Activated CD8-positive, alpha-beta T cell treated with anti-CD3 and anti-CD28 coated beads, Interleukin-2, amount 10 ng/mL, durations not matched to agents 7 days and 5 days (primary cell): ENCODE measurements around the gene BAHD1. TPM values are rescaled to one million over a fixed set of nuclear protein-coding genes. Genes with fewer than 3 reads are reported as not detected.

Experiments
- ATAC-seq: fragments of 150-1000 bp; cut with Tn5 transposase; one replicate; pipeline ENCODE4 v1.10.0; 2021; ENCODE audit warnings: moderate library complexity
- CTCF ChIA-PET: fragments of 350-600 bp; sonication (Branson Sonifier 250); formaldehyde crosslinking; loops from one replicate; lab custom pipeline; 2021; ENCODE audit warnings: antibody characterized with exemption; lab: Charles Lee
- POLR2A ChIA-PET: fragments of 350-600 bp; sonication (Branson Sonifier 250); formaldehyde crosslinking; loops from one replicate; lab custom pipeline; 2021; ENCODE audit warnings: antibody characterized with exemption; lab: Charles Lee
- DNase-seq: peaks from one replicate; pipeline ENCODE4 v3.0.0-alpha.2; 2020
- H3K27ac Mint-ChIP-seq: one replicate; pipeline ENCODE4 v1.8.0; 2021; ENCODE audit warnings: mild to moderate bottlenecking, mixed read lengths
- H3K27me3 Mint-ChIP-seq: one replicate; pipeline ENCODE4 v1.8.0; 2021; ENCODE audit warnings: low read depth, mixed read lengths
- H3K36me3 Mint-ChIP-seq: one replicate; pipeline ENCODE4 v1.8.0; 2021; ENCODE audit warnings: low read depth, mixed read lengths
- H3K4me1 Mint-ChIP-seq: one replicate; pipeline ENCODE4 v1.8.0; 2021; ENCODE audit warnings: low read depth, mixed read lengths
- H3K4me3 Mint-ChIP-seq: one replicate; pipeline ENCODE4 v1.8.0; 2021; ENCODE audit warnings: mild to moderate bottlenecking, mixed read lengths
- H3K9me3 Mint-ChIP-seq: one replicate; pipeline ENCODE4 v1.8.0; 2022; ENCODE audit warnings: mixed read lengths; ENCODE audit not compliant: insufficient read depth
- total RNA-seq, 2 experiments: library from RNA; stranded (reverse); gene quantifications; one replicate each; pipeline ENCODE4 v1.2.3, GENCODE V29; 2021

Gene BAHD1
- total RNA-seq, 2 experiments from 2014 or later = 25.7 to 26.3 TPM

DNA sequence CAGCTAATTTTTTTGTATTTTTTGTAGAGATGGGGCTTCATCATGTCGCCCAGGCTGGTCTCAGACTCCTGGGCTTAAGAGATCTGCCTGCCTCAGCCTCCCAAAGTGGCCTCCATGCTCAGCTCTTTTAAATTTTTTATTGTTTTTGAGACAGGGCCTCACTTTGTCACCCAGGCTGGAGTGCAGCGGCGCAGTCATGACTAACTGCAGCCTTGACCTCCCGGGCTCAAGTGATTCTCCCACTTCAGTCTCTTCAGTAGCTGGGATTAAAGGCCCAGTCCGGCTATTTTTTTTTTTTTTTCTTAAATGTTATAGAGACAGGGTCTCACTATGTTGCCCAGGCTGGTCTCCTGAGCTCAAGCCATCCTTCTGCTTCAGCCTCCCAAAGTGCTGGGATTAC lies 15.1 kb upstream of the BAHD1 start:
- no peak for DNase-seq
- H3K36me3 Mint-ChIP-seq = no peaks in the 10 kb centered on the region
- ChIA-PET POLR2A (interaction anchor here (0.6 kb wide), 1 partner anchor 229 kb away, joined by 4 read pairs; no protein-coding TSS in a partner anchor), CTCF (interaction anchor here (1.1 to 11.4 kb wide), 6 partner anchors 57 to 147 kb away, joined by 3 to 109 read pairs (median 6); no protein-coding TSS in a partner anchor)
- H3K4me1 Mint-ChIP-seq = peaks cover 8% of the 10 kb centered on the region
- H3K4me3 Mint-ChIP-seq = no peak overlapping the region
- H3K9me3 Mint-ChIP-seq = no peaks in the 10 kb centered on the region
- no peak for ATAC-seq
- H3K27me3 Mint-ChIP-seq = no peaks in the 10 kb centered on the region
- no peak overlapping the region for H3K27ac Mint-ChIP-seq

DNA sequence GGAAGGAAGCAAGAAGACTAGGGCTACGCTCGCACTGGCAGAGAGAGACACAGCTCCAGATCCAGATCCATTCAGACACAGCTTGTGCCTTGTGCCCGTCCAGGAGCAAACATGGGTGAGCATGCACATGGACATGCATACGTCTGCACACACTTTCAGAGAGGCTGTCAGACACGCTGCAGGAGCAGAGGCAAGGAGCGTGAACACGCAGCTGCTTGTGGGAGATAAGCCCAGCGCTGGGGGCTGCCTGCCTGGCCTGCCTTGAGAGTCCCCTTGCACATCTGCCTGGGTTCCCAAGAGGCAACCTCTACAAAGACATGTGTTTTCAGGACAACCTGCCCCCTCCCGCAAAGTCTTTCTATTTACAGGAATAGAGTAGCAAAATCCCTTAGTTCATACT lies 13.6 kb upstream of the BAHD1 start:
- Mint-ChIP-seq H3K9me3 (no peaks in the 10 kb centered on the region), H3K27me3 (no peaks in the 10 kb centered on the region), H3K4me3 (no peak overlapping the region), H3K27ac (no peak overlapping the region), H3K4me1 (peaks cover under 1% of the 10 kb centered on the region), H3K36me3 (no peaks in the 10 kb centered on the region)
- ATAC-seq (no peak), DNase-seq (no peak)
- ChIA-PET CTCF (interaction anchor here (1.9 to 11.4 kb wide), 2 partner anchors 58 to 89 kb away, joined by 8 to 109 read pairs; no protein-coding TSS in a partner anchor), POLR2A (no interaction called here)

DNA sequence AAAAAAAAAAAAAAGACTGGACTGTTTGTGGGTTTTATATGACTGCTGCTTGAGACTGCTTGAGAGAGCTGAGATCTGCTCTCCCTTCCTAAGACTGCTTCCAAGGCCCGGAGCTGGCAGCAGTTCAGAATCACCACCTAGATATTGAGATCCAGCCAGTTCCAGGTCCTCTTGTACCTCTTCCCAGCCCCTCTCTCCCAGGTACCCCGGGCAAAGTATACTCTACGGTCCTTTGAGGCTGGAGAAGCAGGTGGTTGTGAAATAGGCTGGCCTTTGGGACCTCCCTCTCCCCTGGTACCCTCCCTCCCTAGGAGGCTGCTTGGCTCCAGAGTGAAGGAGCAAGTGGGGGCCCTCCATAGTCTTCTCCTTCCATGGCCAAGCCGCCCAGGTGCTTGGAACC lies 12.6 kb upstream of the BAHD1 start:
- Mint-ChIP-seq H3K36me3 (no peaks in the 10 kb centered on the region), H3K4me3 (no peak overlapping the region), H3K27ac (no peak overlapping the region), H3K9me3 (no peaks in the 10 kb centered on the region), H3K4me1 (peaks cover 3% of the 10 kb centered on the region), H3K27me3 (no peaks in the 10 kb centered on the region)
- DNase-seq (no peak), ATAC-seq (no peak)
- CTCF ChIA-PET = no interaction called here
- POLR2A ChIA-PET = no interaction called here

DNA sequence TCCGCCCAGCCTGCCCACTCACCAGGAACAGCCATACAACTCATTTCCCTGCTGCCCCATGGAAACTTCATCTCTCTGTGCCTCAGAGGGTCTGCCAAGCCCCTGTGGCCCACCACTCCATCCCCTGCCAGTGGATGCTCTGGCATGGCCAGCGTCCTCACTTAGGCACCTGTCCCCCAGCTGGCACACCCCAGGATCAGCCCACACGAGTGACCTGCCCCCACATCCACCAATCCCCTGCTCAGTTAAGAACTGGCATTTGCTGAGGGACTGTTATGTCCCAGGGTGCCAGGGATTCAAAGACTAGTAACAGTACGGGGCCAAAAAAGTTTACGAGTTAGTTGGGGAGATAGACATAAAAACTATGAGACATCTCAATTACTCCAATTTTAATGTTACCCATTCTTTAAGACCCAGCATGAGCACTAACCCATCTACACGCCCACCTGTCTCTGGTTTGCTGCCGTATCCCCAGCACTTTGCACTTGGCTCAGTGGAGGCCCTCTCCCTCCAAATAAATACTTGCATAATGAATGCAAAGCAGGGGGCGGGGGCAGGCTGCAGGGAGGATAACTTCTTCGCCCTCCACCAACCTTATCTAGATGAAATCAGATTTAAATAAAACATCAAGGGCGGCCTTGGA lies 11.6 kb upstream of the BAHD1 start:
- no peaks in the 10 kb centered on the region for H3K36me3 Mint-ChIP-seq
- no peak for DNase-seq
- CTCF ChIA-PET = interaction anchor here (1.6 kb wide), 1 partner anchor 31 kb away, joined by 3 read pairs; no protein-coding TSS in a partner anchor
- peaks cover 3% of the 10 kb centered on the region for H3K4me1 Mint-ChIP-seq
- H3K4me3 Mint-ChIP-seq = no peak overlapping the region
- H3K27ac Mint-ChIP-seq = no peak overlapping the region
- POLR2A ChIA-PET = no interaction called here
- no peak for ATAC-seq
- peaks cover under 1% of the 10 kb centered on the region for H3K27me3 Mint-ChIP-seq
- H3K9me3 Mint-ChIP-seq = no peaks in the 10 kb centered on the region

DNA sequence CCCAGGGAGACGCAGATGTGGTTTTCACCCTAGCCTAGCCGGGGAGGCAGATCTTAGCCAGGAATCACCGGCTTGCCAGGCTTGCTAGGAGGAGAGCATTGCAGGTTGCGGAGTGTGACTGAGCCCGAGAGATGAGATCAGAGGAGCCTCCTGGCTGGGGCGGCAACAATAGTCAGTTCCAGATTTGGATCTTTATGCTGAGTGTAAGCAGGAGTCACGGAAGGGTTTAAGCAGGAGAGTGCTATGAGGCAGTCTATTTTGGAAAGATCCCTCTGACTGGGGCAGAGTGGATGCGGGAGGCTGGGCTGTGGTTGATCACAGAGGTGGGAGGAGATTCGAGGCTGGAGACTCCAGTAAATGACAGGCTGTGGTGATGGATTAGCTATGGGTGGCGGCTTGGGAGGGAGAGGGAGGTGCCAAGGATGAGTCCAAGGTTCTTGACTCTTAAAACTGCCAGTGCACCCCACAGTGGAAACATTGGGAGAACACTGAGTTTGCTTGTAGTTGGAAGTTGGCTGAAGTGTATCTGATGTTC lies 10.4 kb upstream of the BAHD1 start:
- ATAC-seq (no peak), DNase-seq (no peak)
- no peaks in the 10 kb centered on the region for H3K9me3 Mint-ChIP-seq
- peaks cover 10% of the 10 kb centered on the region for H3K27me3 Mint-ChIP-seq
- peaks cover 7% of the 10 kb centered on the region for H3K4me1 Mint-ChIP-seq
- H3K36me3 Mint-ChIP-seq = no peaks in the 10 kb centered on the region
- no peak overlapping the region for H3K27ac Mint-ChIP-seq
- CTCF ChIA-PET = interaction anchor here (0.8 to 1.6 kb wide), 3 partner anchors 9 to 92 kb away, joined by 3 to 4 read pairs (median 3); no protein-coding TSS in a partner anchor
- H3K4me3 Mint-ChIP-seq = no peak overlapping the region
- POLR2A ChIA-PET = no interaction called here

- DNase-seq (no peak), ATAC-seq (no peak)
- CTCF ChIA-PET = interaction anchor here (1.1 kb wide), 1 partner anchor 14 kb away, joined by 3 read pairs; no protein-coding TSS in a partner anchor
- POLR2A ChIA-PET = no interaction called here
- H3K27me3 Mint-ChIP-seq = peaks cover 53% of the 10 kb centered on the region
- H3K27ac Mint-ChIP-seq = no peak overlapping the region
- H3K4me3 Mint-ChIP-seq = no peak overlapping the region
- no peaks in the 10 kb centered on the region for H3K9me3 Mint-ChIP-seq
- H3K36me3 Mint-ChIP-seq = no peaks in the 10 kb centered on the region
- peaks cover 26% of the 10 kb centered on the region for H3K4me1 Mint-ChIP-seq
Observed at GRCh38 chr15:40435023-40435709, 5.6 kb upstream of the BAHD1 start.

GRCh38 chr15:40435710-40436089 lies 5.1 kb upstream of the BAHD1 start:
- ChIA-PET POLR2A (no interaction called here), CTCF (interaction anchor here (1.1 kb wide), 1 partner anchor 14 kb away, joined by 3 read pairs; no protein-coding TSS in a partner anchor)
- ATAC-seq = no peak
- Mint-ChIP-seq H3K27ac (no peak overlapping the region), H3K36me3 (no peaks in the 10 kb centered on the region), H3K27me3 (peaks cover 54% of the 10 kb centered on the region), H3K4me1 (peaks cover 26% of the 10 kb centered on the region), H3K9me3 (no peaks in the 10 kb centered on the region), H3K4me3 (no peak overlapping the region)
- DNase-seq = no peak

GRCh38 chr15:40436116-40436891 lies 4.4 kb upstream of the BAHD1 start:
- no peak for DNase-seq
- Mint-ChIP-seq H3K27me3 (peaks cover 54% of the 10 kb centered on the region), H3K36me3 (no peaks in the 10 kb centered on the region), H3K4me1 (peaks cover 26% of the 10 kb centered on the region), H3K4me3 (peak overlapping the region; percentile 25), H3K9me3 (no peaks in the 10 kb centered on the region), H3K27ac (no peak overlapping the region)
- ChIA-PET CTCF (interaction anchor here (1.1 kb wide), 1 partner anchor 15 kb away, joined by 3 read pairs; no protein-coding TSS in a partner anchor), POLR2A (interaction anchor here (0.8 kb wide), 1 partner anchor 13 kb away, joined by 3 read pairs; no protein-coding TSS in a partner anchor)
- ATAC-seq = no peak

DNA sequence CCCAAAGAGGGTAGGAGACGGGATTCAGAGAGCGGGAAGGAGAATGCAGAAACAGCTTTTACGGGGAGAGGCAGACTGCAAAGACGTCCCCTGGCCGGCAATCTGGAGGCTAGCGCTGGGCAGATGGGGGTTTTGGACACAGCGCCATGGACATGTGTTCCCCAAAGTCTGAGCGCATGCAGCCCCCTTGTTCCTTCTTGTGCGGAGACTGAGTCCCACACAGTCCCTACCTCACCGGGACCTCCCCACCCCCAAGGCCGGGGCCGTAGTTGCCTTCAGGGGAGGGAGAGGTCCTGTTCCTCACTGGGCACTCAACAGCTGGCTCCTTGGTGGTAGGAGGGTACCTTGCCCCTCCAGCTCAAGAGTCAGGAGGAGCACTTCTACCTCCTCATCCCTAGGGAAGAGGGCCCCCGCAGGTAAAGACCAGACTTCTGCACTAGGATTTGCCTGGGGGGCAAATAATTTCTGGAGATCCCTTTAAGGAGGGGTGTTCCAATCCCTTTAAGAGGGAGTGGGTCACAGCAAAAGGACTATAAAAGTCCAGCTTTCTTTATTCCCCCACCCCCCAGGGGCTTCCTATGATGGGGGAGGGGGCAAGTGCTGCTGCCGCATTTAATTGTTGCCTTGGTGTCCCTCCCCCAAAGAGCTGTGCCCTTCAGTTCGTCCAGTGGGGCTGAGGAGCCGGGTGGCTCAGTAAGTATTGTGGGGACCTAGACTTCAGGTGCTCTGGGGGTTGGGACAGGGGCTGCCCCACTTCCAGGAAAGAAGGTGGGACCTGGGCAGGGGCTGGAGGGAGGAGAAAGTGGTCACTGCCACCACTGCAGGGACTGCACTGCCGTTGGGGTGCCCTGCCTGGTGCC lies 3.6 kb upstream of the BAHD1 start:
- no peaks in the 10 kb centered on the region for H3K9me3 Mint-ChIP-seq
- H3K4me3 Mint-ChIP-seq = peak overlapping the region; percentile 25
- DNase-seq (no peak), ATAC-seq (no peak)
- no peak overlapping the region for H3K27ac Mint-ChIP-seq
- POLR2A ChIA-PET = interaction anchor here (0.8 kb wide), 1 partner anchor 14 kb away, joined by 3 read pairs; no protein-coding TSS in a partner anchor
- H3K36me3 Mint-ChIP-seq = no peaks in the 10 kb centered on the region
- CTCF ChIA-PET = no interaction called here
- H3K27me3 Mint-ChIP-seq = peaks cover 54% of the 10 kb centered on the region
- peaks cover 26% of the 10 kb centered on the region for H3K4me1 Mint-ChIP-seq

- CTCF ChIA-PET = interaction anchor here (1.2 to 1.9 kb wide), 2 partner anchors 94 to 116 kb away, joined by 4 to 5 read pairs; no protein-coding TSS in a partner anchor
- Mint-ChIP-seq H3K4me3 (no peak overlapping the region), H3K9me3 (no peaks in the 10 kb centered on the region), H3K4me1 (peaks cover 31% of the 10 kb centered on the region), H3K27ac (no peak overlapping the region), H3K27me3 (peaks cover 57% of the 10 kb centered on the region), H3K36me3 (peaks cover 7% of the 10 kb centered on the region)
- ATAC-seq (no peak), DNase-seq (no peak)
- POLR2A ChIA-PET = no interaction called here
Observed at GRCh38 chr15:40437752-40438687, 2.7 kb upstream of the BAHD1 start.
